COLO829 (cell line): ENCODE measurements around the gene IRX4.
"Not testable (repeated sequence)": the region's sequence is repeated elsewhere in the genome, so short reads cannot be mapped to it uniquely, and the experiment has no call there.

Experiments used
- DNase-seq: peaks from one replicate; pipeline ENCODE4 v3.0.0; 2012; ENCODE audit warnings: low spot score

The IRX4 gene

GRCh38 chr5:1856596-1857255, 26.0 kb downstream of the IRX4 start:
- DNase-seq = no peak

GRCh38 chr5:1855596-1855995, 27.1 kb downstream of the IRX4 start:
- no peak for DNase-seq

- no peak for DNase-seq
Observed at GRCh38 chr5:1855075-1855474, 27.6 kb downstream of the IRX4 start.

- no peak for DNase-seq
Observed at GRCh38 chr5:1853531-1853930, 29.2 kb downstream of the IRX4 start.

GRCh38 chr5:1852324-1852947, 30.3 kb downstream of the IRX4 start:
- no peak for DNase-seq

- no peak for DNase-seq
Observed at GRCh38 chr5:1851290-1851934, 31.3 kb downstream of the IRX4 start.

GRCh38 chr5:1850324-1851154, 32.2 kb downstream of the IRX4 start:
- DNase-seq = no peak

GRCh38 chr5:1847611-1848010, 35.1 kb downstream of the IRX4 start:
- no peak for DNase-seq

GRCh38 chr5:1847056-1847455, 35.7 kb downstream of the IRX4 start:
- DNase-seq = no peak

GRCh38 chr5:1846583-1846982, 36.1 kb downstream of the IRX4 start:
- DNase-seq = no peak

GRCh38 chr5:1845696-1846095, 37.0 kb downstream of the IRX4 start:
- DNase-seq = no peak

GRCh38 chr5:1844708-1845436, 37.9 kb downstream of the IRX4 start:
- no peak for DNase-seq

- not testable (repeated sequence) for DNase-seq
Observed at GRCh38 chr5:1843761-1844160, 39.0 kb downstream of the IRX4 start.

GRCh38 chr5:1842004-1842819, 40.5 kb downstream of the IRX4 start:
- no peak for DNase-seq

GRCh38 chr5:1840741-1841521, 41.8 kb downstream of the IRX4 start:
- DNase-seq = no peak

- DNase-seq = no peak
Observed at GRCh38 chr5:1840071-1840547, 42.6 kb downstream of the IRX4 start.

GRCh38 chr5:1838013-1838412, 44.7 kb downstream of the IRX4 start:
- DNase-seq = no peak

- DNase-seq = no peak
Observed at GRCh38 chr5:1836891-1837880, 45.5 kb downstream of the IRX4 start.
